A549 treated with CORT108297 at 1 μM for 4 hours (cell line): ENCODE results near the gene PLCXD1. TPM values are rescaled to one million over a fixed set of nuclear protein-coding genes. Genes with fewer than 3 reads are reported as not detected.

ENCODE experiments used
- total RNA-seq: library from RNA; stranded (reverse); fragments of 200-300 nt; extraction: Qiagen RNA extraction; gene quantifications from 5 replicates; pipeline ENCODE4 v1.2.3, GENCODE V29; 2022

The PLCXD1 gene, protein sequence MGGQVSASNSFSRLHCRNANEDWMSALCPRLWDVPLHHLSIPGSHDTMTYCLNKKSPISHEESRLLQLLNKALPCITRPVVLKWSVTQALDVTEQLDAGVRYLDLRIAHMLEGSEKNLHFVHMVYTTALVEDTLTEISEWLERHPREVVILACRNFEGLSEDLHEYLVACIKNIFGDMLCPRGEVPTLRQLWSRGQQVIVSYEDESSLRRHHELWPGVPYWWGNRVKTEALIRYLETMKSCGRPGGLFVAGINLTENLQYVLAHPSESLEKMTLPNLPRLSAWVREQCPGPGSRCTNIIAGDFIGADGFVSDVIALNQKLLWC
- 29.7 to 35.3 TPM (median 31.8 TPM) in 5 replicates for total RNA-seq

GRCh38 chrX:281166-281999, at the start of gene PLCXD1:
Gene PLCXD1, plus strand, starts transcription at chrX:281381. Its CDS starts 2,807 bp downstream, at chrX:284188.

DNA sequence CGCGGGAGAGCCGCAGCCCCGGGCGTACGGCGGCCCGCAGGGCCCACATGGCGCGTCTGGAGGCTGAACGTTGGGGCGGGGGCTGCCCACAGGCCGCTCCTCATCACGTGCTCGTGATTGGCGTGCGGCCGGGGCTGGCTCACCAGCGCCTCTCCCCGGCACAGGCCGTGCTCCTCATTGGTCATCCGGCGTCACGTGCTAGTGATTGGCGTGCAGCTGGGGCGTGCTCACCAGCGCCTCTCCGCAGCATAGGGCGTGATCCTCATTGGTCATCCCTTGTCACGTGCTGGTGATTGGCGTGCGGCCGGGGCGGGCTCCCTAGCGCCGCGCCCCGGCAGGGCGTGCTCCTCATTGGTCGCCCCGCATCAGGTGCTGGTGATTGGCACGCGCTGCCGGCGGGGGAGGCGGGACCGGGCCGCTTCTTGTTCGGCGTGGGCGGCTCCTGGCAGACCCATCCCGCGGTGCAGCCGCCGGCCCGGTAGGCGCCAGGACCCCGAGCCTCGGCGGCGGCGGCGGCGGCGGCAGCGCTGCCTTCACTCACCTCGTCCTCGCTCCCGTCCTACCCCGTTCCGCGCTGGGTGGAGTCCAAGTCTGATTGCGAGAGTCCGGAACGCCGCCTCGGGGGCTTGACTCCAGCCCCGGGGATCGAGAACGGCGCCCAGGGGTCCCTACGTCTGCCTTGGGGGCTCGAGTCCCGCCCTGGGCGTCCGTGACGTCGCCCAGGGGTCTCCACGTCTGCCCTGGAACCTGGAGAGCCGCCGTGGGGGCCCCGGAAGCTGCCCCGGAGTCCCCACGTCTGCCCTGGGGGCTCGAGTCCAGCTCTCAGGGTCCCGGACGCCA, 37.8 kb downstream of the PLCXD1 start, which contains the start of gene GTPBP6:
Gene GTPBP6 (minus strand): TSS at position 58 of the 840 bp plus-strand sequence. CDS start 9 bp downstream, at position 49.

Other genes with a start within 250 kb of the PLCXD1 start
- gene GTPBP6, start 37.4 kb downstream of the PLCXD1 start, total RNA-seq = 36.5 to 57.1 TPM (median 53.9 TPM) in 5 replicates
- gene PPP2R3B, start 105.5 kb downstream of the PLCXD1 start, total RNA-seq = 15.0 to 28.9 TPM (median 25.5 TPM) in 5 replicates